ENCODE data around the gene RANBP10.

The RANBP10 gene

GRCh38 chr16:67675999-67676398 is 130.4 kb downstream of the RANBP10 start:
- no peak for DNase-seq (ENCODE audit: low spot score)

- no peak for DNase-seq (ENCODE audit: low spot score)
These were observed 130.8 kb downstream of the RANBP10 start for GRCh38 chr16:67675579-67675935.

GRCh38 chr16:67674851-67675578 is 131.3 kb downstream of the RANBP10 start:
- DNase-seq (ENCODE audit: low spot score): no peak

GRCh38 chr16:67673712-67674580 is 132.4 kb downstream of the RANBP10 start:
- peak; percentile 8 for DNase-seq (ENCODE audit: low spot score)

All from hepatic stellate cell (primary cell).